Measurements from ENCODE around the gene TMEM106C. TPM values are rescaled to one million over a fixed set of nuclear protein-coding genes. Genes with fewer than 3 reads are reported as not detected.

Gene TMEM106C
- total RNA-seq, 4 donors from 2014 or later: 26.9 to 69.7 (median 49.5) TPM

GRCh38 chr12:48001505-48002413 lies 38.4 kb downstream of the TMEM106C start:
- Histone ChIP-seq H3K4me1 (peaks cover 0 to 49% (median 37%) of the 10 kb centered on the region in 4 donors), H3K4me3 (peak overlapping the region; percentile 26 to 55 (median 47)), H3K27me3 (peaks cover 0 to 68% of the 10 kb centered on the region in 2 donors), H3K27ac (no peak overlapping the region), H3K9me3 (no peaks in the 10 kb centered on the region), H3K36me3 (no peaks in the 10 kb centered on the region)
- DNase-seq (ENCODE audit: low spot score in 2 of 2): no peak
- TF ChIP-seq CTCF (IDR thresholded peaks at IDR 0.05): no peak
- TF ChIP-seq POLR2A (IDR thresholded peaks at IDR 0.05): no peak
- TF ChIP-seq EP300 (IDR thresholded peaks at IDR 0.05): no peak
- 1% methylated on average over 57 of the region's 57 CpGs for WGBS, 2 donors

GRCh38 chr12:48002414-48002730 lies 39.0 kb downstream of the TMEM106C start:
- Histone ChIP-seq H3K9me3 (no peaks in the 10 kb centered on the region), H3K36me3 (no peaks in the 10 kb centered on the region), H3K27me3 (peaks cover 0 to 74% of the 10 kb centered on the region in 2 donors), H3K27ac (no peak overlapping the region), H3K4me1 (peaks cover 0 to 49% (median 37%) of the 10 kb centered on the region in 4 donors), H3K4me3 (peak overlapping the region; percentile 26 to 55 (median 47))
- TF ChIP-seq POLR2A (IDR thresholded peaks at IDR 0.05) (no peak), CTCF (IDR thresholded peaks at IDR 0.05) (no peak), EP300 (IDR thresholded peaks at IDR 0.05) (no peak)
- WGBS, 2 donors: 0 to 2% methylated on average over 11 to 13 of the region's 13 CpGs
- no peak for DNase-seq (ENCODE audit: low spot score in 2 of 2)

GRCh38 chr12:48002773-48003218 lies 39.4 kb downstream of the TMEM106C start:
- DNase-seq (ENCODE audit: low spot score in 2 of 2): no peak
- no peaks in the 10 kb centered on the region for H3K36me3 ChIP-seq
- 2 to 3% methylated on average over 26 of the region's 26 CpGs for WGBS, 2 donors
- no peak for TF ChIP-seq POLR2A (IDR thresholded peaks at IDR 0.05)
- no peak for TF ChIP-seq EP300 (IDR thresholded peaks at IDR 0.05)
- TF ChIP-seq CTCF (IDR thresholded peaks at IDR 0.05): no peak
- H3K27ac ChIP-seq: no peak overlapping the region
- peak overlapping the region; percentile 26 to 55 (median 47) for H3K4me3 ChIP-seq
- H3K9me3 ChIP-seq: no peaks in the 10 kb centered on the region
- H3K4me1 ChIP-seq: peaks cover 0 to 49% (median 37%) of the 10 kb centered on the region in 4 donors
- H3K27me3 ChIP-seq: peaks cover 0 to 78% of the 10 kb centered on the region in 2 donors

GRCh38 chr12:48003226-48004052 lies 40.0 kb downstream of the TMEM106C start:
- H3K27ac ChIP-seq: no peak overlapping the region
- TF ChIP-seq EP300 (IDR thresholded peaks at IDR 0.05): no peak
- TF ChIP-seq POLR2A (IDR thresholded peaks at IDR 0.05): no peak
- TF ChIP-seq CTCF (IDR thresholded peaks at IDR 0.05): no peak
- DNase-seq (ENCODE audit: low spot score in 2 of 2): no peak
- peaks cover 0 to 49% (median 37%) of the 10 kb centered on the region in 4 donors for H3K4me1 ChIP-seq
- 6 to 8% methylated on average over 38 of the region's 38 CpGs for WGBS, 2 donors
- peaks cover 0 to 80% of the 10 kb centered on the region in 2 donors for H3K27me3 ChIP-seq
- H3K36me3 ChIP-seq: no peaks in the 10 kb centered on the region
- H3K4me3 ChIP-seq: peak overlapping the region in 3 of 4 donors; percentile 1 to 52 (median 29)
- no peaks in the 10 kb centered on the region for H3K9me3 ChIP-seq

Measured in tibial nerve (tissue), 4 donors.